Measurements from ENCODE around the gene POLA2.
"Not testable (repeated sequence)": the region's sequence is repeated elsewhere in the genome, so short reads cannot be mapped to it uniquely, and the experiment has no call there.

POLA2 gene

DNA sequence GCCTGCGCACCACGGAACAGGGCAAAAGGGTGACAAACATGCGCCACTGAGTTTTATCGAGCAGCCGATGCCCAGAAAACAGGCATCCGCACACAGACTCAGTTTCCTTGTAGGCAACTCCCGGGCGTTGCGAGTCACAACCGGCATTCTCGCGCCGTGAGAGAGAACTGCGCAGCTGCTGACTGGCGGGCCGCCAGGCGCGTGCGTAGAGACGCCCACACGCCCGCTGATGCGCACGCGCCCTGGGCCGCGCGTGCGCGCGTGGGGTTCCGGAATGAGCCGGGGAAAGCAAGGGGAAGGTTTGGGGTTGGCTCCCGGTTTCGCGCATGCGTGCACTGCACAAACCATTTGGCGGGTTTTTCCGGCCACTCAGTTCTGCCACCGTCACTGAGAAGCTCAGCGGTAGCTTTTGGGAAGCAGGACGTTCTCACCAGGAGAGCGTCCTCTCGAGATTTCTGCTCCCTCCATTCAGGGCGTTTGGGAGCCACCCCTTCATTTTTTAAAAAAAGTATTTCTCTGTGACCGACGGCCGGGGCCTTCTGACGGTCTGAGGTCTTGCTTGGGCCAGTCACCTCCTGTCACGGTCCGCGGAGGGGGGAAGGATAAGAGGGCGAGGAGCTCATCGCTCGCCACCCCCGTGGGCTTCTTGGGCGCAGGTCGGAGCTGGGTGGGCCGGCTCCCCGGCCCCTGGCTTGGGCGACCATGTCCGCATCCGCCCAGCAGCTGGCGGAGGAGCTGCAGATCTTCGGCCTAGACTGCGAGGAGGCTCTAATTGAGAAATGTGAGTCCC lies at the start of gene POLA2:
Gene POLA2 (plus strand): TSS at position 372 of the 790 bp plus-strand sequence. CDS start 331 bp downstream, at position 703.
- peak; percentile 97 for DNase-seq (ENCODE audit: low spot score)

- DNase-seq (ENCODE audit: low spot score) = no peak
Observed at GRCh38 chr11:65212226-65212801, 49.4 kb upstream of the POLA2 start.

- peak; percentile 20 for DNase-seq (ENCODE audit: low spot score)
Observed at GRCh38 chr11:65213322-65214211, 48.2 kb upstream of the POLA2 start.

DNA sequence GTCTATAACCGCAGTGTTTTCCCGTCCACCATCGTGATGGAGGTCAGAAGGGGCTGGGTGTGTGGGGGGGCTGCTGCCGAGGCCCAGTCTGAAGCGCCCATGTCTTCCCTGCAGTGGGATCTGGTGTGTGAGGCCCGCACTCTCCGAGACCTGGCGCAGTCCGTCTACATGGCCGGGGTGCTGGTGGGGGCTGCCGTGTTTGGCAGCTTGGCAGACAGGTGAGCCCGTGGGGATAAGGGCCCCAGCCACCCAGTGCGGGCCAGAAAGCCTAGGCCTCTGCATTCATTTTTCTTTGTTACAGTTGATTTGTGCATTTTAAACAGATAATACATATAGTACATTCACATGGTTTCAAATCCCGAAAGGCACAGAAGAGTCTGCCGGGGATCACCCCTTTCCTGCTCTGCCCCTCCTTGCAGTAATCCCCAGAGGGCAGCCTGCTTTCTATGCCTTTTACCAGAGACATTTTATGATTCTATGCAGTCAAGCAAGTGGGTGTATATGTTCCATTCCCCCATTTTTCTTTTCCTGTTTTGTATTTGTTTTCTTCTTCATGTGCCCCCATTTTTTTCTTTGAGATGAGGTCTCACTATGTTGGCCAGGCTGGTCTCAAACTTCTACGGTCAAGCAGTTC lies 47.4 kb upstream of the POLA2 start:
- DNase-seq (ENCODE audit: low spot score) = no peak

- no peak for DNase-seq (ENCODE audit: low spot score)
Observed at GRCh38 chr11:65215441-65216076, 46.2 kb upstream of the POLA2 start.

DNA sequence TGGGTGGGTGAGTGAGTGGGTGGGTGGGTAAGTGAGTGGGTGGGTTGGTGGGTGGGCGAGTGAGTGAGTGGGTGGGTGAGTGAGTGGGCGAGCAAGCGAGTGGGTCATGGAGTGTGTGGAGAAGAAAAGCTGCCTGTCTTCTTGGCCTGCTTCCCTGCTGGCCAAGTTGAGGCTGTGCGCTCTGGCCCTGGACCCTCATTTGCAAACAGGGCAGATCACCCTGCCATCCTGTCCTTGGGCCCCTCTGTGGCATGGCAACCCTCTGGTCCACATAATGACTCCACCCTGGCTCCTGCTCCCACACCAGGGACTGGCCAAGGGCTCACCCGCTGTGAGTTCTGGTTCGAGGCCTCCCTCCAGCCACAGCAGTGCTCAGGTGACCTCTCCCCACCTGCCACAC lies 44.9 kb upstream of the POLA2 start:
- DNase-seq (ENCODE audit: low spot score) = no peak

DNA sequence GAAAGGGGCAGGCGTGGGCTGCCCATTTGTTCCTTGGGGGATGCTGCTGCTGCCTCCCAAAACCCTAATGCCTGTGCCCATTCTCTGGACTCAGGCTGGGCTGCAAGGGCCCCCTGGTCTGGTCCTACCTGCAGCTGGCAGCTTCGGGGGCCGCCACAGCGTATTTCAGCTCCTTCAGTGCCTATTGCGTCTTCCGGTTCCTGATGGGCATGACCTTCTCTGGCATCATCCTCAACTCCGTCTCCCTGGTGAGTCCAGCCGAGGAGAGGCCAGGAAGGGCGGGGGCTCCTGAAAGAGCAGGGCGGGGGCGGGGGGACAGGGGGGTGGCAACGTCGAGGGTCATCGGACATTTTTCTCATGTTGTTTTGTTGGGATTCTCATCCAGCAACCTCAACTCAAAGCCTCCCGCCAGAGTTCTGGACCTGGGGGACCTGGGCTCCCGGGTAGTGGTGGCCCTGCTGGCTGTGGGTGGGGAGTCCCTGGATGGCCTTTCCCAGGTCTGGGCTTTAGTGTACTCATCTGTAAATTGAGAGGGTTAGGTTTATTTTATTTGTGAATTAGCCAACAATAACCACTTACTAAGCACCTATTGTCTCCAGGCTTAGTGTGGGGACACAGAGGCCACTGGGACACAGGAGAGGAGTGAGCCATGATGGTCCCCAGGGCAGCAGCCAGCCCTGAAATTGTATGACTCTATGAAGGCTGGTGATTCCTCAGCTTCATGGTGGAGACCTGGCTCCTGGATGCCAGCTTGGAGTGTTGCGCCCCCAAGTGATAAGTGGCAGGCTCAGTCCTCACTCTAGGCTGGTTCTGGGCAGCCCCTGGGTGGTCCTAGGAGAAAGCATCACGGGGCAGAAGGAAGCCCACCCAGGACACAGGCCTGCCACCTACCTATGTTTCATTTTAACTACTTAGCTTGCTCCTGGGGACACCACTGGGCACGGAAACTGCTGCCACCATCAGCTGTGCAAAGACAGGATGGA lies 44.0 kb upstream of the POLA2 start:
- no peak for DNase-seq (ENCODE audit: low spot score)

DNA sequence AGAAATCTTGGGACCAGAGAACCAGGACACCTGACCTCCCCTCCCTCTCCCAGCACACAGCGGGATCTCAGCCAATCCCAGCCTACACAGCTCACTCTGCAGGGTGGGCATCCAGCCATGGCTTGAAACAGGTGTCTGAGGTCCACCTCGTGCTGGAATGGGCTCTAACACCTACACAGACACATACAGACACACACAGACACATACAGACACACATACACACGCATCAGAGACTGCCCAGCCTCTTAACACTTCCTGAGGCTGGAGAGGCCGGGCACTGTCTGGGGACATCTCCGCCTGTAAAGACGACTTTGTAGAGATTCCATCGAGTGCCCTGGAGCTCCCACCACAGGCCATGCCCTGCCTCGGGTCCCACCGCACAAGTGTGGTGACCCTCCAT lies 43.3 kb upstream of the POLA2 start:
- DNase-seq (ENCODE audit: low spot score) = no peak

- no peak for DNase-seq (ENCODE audit: low spot score)
Observed at GRCh38 chr11:65219930-65220213, 41.9 kb upstream of the POLA2 start.

GRCh38 chr11:65221026-65221425 lies 40.7 kb upstream of the POLA2 start:
- no peak for DNase-seq (ENCODE audit: low spot score)

DNA sequence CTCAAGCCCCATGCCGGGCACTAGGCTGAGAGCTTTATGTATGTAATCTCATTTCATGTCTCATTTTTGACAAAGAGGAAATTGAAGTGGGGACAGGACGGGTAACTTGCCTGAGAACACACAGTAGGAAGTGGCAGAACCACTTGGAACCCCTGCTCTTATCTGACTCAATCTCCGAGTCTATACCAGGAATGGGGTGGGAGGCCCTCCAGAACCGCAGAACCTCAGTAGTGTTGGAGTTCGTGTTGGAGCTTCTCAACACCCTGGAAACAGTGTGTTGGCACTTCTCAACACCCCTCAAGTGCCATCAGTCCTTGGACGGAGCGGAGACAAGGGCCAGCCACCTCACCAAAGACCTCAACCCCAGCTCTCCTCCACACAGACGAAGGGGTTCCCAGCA lies 38.8 kb upstream of the POLA2 start:
- no peak for DNase-seq (ENCODE audit: low spot score)

DNA sequence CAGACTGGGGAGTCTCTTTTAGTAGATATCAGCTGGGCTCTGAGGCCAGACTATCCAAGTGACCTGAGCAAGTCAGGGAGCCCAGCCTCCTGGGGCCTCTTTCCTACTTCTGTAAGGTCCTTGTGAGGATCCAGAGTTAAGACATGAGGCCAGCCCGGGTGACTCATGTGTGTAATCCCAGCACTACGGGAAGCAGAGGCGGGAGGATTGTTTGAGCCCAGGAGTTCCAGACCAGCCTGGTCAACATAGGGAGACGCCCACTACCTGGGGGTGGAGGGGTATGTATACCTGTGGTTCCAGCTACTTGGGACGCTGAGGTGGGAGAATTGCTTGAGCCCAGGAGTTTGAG lies 36.9 kb upstream of the POLA2 start:
- peak; percentile 75 for DNase-seq (ENCODE audit: low spot score)

GRCh38 chr11:65225279-65226102 lies 36.3 kb upstream of the POLA2 start:
- DNase-seq (ENCODE audit: low spot score) = peak; percentile 48

- no peak for DNase-seq (ENCODE audit: low spot score)
Observed at GRCh38 chr11:65226103-65226442, 35.7 kb upstream of the POLA2 start.

DNA sequence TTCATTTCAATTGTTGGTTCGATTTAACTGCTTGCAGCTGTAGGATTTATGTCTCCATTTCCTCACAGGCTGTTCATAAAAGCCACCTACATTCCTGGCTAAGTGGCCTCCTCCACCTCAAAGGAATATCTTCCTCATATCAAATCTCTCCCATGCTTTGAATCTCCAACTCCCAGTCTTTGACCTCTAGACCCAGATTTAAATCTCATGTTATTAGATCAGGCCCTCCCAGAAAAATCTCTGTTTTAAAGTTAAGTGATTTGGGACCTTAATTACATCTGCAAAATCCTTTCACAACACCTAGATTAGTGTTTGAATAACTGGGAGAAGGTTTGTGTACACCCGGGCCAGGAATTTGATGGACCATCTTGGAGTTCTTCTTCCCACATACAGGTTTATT lies 33.9 kb upstream of the POLA2 start:
- no peak for DNase-seq (ENCODE audit: low spot score)

GRCh38 chr11:65236194-65237059 lies 25.3 kb upstream of the POLA2 start:
- no peak for DNase-seq (ENCODE audit: low spot score)

DNA sequence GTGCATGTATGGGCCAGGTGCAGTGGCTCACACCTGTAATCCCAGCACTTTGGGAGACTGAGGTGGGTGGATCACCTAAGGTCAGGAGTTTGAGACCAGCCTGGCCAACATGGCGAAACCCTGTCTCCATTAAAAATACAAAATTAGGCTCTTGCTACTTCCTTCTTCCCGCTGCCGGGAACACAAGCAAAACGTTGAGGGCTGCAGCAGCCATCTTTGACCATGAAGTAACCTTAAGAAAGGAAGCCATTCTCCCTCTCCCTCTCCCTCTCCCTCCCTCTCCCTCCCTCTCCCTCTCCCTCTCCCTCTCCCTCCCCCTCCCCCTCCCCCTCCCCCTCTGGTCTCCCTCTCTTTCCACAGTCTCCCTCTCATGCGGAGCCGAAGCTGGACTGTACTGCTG lies 23.5 kb upstream of the POLA2 start:
- DNase-seq (ENCODE audit: low spot score) = not testable (repeated sequence)

DNA sequence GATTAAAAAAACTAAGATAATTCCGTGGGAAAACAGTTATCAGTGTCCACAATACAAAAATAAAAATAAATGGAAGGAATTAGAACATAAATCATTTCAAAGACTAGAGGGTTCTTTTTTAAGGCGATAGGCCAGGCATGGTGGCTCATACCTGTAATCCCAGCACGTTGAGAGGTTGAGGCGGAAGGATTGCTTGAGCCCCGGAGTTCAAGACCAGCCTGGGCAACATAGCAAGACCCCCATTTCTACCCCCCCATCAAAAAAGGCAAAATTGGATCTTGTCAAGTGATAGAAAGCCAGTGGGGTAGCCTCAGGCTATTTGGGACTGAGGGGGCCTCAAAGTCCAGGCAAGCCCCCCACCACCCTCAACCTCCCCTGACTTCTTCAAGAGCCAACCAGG lies 20.6 kb upstream of the POLA2 start:
- no peak for DNase-seq (ENCODE audit: low spot score)

- no peak for DNase-seq (ENCODE audit: low spot score)
Observed at GRCh38 chr11:65241692-65242091, 20.1 kb upstream of the POLA2 start.
